ENCODE results near the gene ZNF275. TPM values are rescaled to one million over a fixed set of nuclear protein-coding genes. Genes with fewer than 3 reads are reported as not detected.
"Not testable (repeated sequence)": the region's sequence is repeated elsewhere in the genome, so short reads cannot be mapped to it uniquely, and the experiment has no call there.

Gene ZNF275
- polyA plus RNA-seq, 3 donors = 18.5 to 19.4 (median 18.8) TPM

GRCh38 chrX:153386097-153386496 is 52.1 kb downstream of the ZNF275 start:
- no peak for DNase-seq (ENCODE audit: low read depth in 3 of 3, low spot score in 2 of 3)

- no peak for DNase-seq (ENCODE audit: low read depth in 3 of 3, low spot score in 2 of 3)
Measured at GRCh38 chrX:153387345-153387744, 53.4 kb downstream of the ZNF275 start.

GRCh38 chrX:153387987-153388721 is 54.2 kb downstream of the ZNF275 start:
- DNase-seq (ENCODE audit: low read depth in 3 of 3, low spot score in 2 of 3) = no peak

GRCh38 chrX:153388722-153389459 is 54.9 kb downstream of the ZNF275 start:
- DNase-seq (ENCODE audit: low read depth in 3 of 3, low spot score in 2 of 3) = no peak

- DNase-seq (ENCODE audit: low read depth in 3 of 3, low spot score in 2 of 3) = not testable (repeated sequence)
Measured at GRCh38 chrX:153389460-153389768, 55.5 kb downstream of the ZNF275 start.

- no peak for DNase-seq (ENCODE audit: low read depth in 3 of 3, low spot score in 2 of 3)
Measured at GRCh38 chrX:153392642-153393321, 58.8 kb downstream of the ZNF275 start.

- DNase-seq (ENCODE audit: low read depth in 3 of 3, low spot score in 2 of 3) = no peak
Measured at GRCh38 chrX:153394612-153395011, 60.7 kb downstream of the ZNF275 start.

GRCh38 chrX:153395613-153396319 is 61.8 kb downstream of the ZNF275 start:
- DNase-seq (ENCODE audit: low read depth in 3 of 3, low spot score in 2 of 3) = no peak

GRCh38 chrX:153396320-153397195 is 62.6 kb downstream of the ZNF275 start:
- DNase-seq (ENCODE audit: low read depth in 3 of 3, low spot score in 2 of 3) = no peak

- DNase-seq (ENCODE audit: low read depth in 3 of 3, low spot score in 2 of 3) = no peak
Measured at GRCh38 chrX:153397256-153397960, 63.5 kb downstream of the ZNF275 start.

GRCh38 chrX:153398275-153398960 is 64.5 kb downstream of the ZNF275 start:
- no peak for DNase-seq (ENCODE audit: low read depth in 3 of 3, low spot score in 2 of 3)

GRCh38 chrX:153400146-153401132 is 66.5 kb downstream of the ZNF275 start:
- DNase-seq (ENCODE audit: low read depth in 3 of 3, low spot score in 2 of 3) = no peak

- no peak for DNase-seq (ENCODE audit: low read depth in 3 of 3, low spot score in 2 of 3)
Measured at GRCh38 chrX:153401133-153401764, 67.3 kb downstream of the ZNF275 start, which contains the start of gene PNMA6E. PNMA6E (minus strand) TSS chrX:153401350; CDS start chrX:153398849, 2,501 bp downstream.
